Erythroblast (primary cell): ENCODE data around the gene PRMT7.

Experiments
- DNase-seq, 2 experiments: peaks; one replicate each; lab custom pipeline; 2025; lab: John Stamatoyannopoulos, UW
- GATA1 ChIP-seq: IDR thresholded peaks from 2 replicates; pipeline ENCODE4 v1.6.1; 2011; ENCODE audit warnings: low read depth, mild to moderate bottlenecking, control low read depth, low read length, moderate library complexity
- POLR2A ChIP-seq: IDR thresholded peaks from 2 replicates; pipeline ENCODE4 v1.6.1; 2011; ENCODE audit warnings: mild to moderate bottlenecking, low read length

PRMT7 gene

DNA sequence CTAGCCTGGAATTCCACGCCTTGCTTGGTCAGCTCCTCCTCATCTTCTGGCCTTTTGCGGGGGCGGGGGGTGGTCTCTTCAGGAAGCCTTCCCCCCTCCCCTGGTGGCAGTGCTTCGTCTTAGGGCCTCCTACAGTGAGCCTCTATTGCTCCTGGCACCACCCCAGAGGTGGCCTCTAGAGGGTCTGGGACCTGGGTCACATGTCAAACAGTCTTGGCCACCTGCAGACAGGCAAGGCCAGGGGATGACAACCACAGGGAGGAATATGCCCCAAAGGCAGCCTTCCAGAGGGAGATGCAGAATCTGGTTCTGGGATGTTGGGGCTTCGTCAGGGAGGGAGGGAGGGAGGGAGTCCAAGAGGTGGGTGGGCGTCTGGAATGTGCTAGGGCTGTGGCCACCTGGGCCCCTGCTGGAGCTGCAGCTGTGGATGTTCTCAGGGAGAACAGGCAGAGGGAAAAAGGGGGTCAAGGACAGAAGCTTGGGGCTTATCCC is 86.9 kb downstream of the PRMT7 start:
- TF ChIP-seq POLR2A (no peak), GATA1 (no peak)
- no peak for DNase-seq

DNA sequence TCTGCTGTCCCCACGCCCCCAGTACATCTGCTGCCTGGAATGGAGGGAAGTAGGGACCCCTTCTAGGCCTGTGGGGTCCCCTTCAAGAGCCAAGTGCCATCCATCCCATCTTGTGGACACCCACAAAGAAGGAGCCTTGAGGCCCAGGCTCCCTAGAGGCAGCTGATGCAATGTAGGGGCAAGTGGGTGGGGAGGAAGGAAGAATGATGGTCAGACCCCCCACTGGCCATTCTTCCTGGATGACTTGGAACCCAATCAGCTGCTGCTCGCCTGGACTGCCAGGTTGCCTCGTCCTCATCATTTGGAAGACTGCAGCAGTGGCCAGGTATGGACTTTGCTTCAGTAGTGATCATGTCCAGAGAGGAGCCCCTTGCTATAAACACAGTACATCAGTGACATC is 88.6 kb downstream of the PRMT7 start:
- peak in 1 of 2 experiments; percentile 20 for DNase-seq
- TF ChIP-seq POLR2A (no peak), GATA1 (no peak)

- no peak for DNase-seq
- no peak for TF ChIP-seq POLR2A
- TF ChIP-seq GATA1: no peak
Observed at GRCh38 chr16:68400083-68400923, 89.5 kb downstream of the PRMT7 start.

DNA sequence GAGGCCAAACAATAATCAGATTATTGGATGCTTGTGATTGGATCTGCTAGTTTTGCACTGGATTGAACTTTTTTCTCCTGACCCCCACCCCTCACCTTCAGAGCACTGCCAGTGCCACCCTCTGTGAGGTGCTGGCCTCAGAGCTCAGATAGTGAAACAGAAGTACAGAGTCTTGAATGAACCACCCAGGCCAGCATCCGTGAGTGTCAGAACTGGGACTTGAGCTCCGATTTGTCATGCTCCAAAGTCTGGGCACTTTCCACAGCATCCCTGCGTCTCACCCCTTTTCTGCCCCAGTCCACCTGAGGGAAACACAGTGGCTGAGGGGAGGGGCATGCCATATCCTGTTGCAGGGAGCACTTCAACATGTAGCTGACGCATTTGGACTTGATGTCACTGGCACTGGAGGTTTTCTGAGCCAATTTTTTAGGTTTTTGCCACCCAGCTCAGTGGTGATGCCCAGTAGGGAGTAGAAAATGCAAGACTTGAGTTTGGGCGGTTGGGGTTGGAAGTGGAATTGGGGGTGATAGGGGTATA is 90.2 kb downstream of the PRMT7 start:
- no peak for TF ChIP-seq POLR2A
- TF ChIP-seq GATA1: no peak
- no peak for DNase-seq

DNA sequence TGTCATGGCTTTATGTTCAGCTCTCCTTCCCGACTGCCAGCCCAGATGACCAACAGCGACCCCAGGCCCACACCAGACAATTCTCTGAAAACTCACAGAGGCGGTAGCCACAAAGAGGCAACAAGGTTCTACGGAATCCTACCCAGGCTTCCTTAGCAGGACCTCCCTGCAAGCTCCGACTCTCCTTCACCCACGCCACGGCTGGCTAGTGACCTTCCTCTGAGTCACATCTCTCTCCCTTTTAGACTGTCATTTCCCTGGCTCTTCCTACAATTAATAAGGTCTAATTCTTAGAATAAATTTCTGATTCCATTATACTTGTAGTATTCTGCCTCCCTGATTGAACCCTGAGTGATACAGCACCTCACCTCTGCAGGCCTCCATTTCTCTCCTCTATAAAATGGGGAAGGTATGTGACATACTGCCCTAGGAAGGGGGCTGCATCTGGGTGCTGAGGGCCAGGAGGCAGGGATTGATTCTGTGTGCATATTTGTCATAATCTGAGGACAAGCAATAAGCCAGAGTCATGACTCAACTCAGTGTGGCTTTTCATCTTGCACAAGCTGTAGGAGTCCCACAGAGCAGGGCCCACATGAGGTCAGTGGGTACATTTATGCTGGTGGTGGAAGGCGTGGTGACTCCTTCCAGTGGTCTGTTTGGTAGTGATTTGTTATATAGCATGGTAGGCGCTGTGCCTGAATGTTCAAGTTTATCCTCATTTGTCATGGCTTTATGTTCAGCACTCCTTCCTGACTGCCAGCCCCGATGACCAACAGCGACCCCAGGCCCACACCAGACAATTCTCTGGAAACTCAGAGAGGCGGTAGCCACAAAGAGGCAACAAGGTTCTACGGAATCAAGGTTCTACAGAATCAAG is 91.3 kb downstream of the PRMT7 start:
- DNase-seq: no peak

GRCh38 chr16:68402748-68403040 is 91.9 kb downstream of the PRMT7 start:
- TF ChIP-seq POLR2A: no peak
- no peak for TF ChIP-seq GATA1
- no peak for DNase-seq

More for the DNA sequence above, 91.3 kb downstream of the PRMT7 start:
- TF ChIP-seq GATA1 (no peak), POLR2A (no peak)

DNA sequence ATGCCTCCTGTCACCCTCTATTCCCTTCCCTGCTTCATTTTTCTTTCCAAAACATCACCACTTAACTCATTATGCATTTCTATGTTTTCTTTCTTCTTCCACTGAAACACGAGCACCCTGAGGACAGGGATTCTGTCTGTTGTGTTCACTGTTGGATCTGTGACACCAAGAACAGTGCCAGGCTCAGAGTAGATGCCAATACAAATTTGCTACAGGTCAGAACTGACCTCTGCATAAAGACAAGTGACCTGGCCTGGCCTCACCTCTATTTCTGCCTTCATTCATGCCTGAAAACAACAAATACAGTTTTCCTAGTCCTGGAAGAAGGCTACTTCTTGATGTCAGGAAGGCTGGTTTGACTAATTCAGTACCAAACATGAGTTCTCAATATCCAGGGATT is 92.4 kb downstream of the PRMT7 start:
- no peak for DNase-seq
- TF ChIP-seq GATA1 (no peak), POLR2A (no peak)

GRCh38 chr16:68403704-68404103 is 92.9 kb downstream of the PRMT7 start:
- TF ChIP-seq GATA1 (no peak), POLR2A (no peak)

GRCh38 chr16:68404736-68405345 is 94.0 kb downstream of the PRMT7 start:
- no peak for TF ChIP-seq POLR2A
- TF ChIP-seq GATA1: no peak
- no peak for DNase-seq

More at GRCh38 chr16:68403704-68404103, 92.9 kb downstream of the PRMT7 start:
- no peak for DNase-seq

GRCh38 chr16:68406458-68407152 is 95.8 kb downstream of the PRMT7 start:
- no peak for TF ChIP-seq POLR2A
- no peak for TF ChIP-seq GATA1
- no peak for DNase-seq
